GM20431 (cell line): ENCODE data around the gene GGCX.
"Not testable (repeated sequence)": the region's sequence is repeated elsewhere in the genome, so short reads cannot be mapped to it uniquely, and the experiment has no call there.

ENCODE experiments used
- in situ Hi-C: fragments of 300-500 bp; cut with MseI, MboI; formaldehyde crosslinking; loops from one replicate; pipeline ENCODE4 v1.15.0; 2020; ENCODE audit warnings: low sequenced_read_pairs; ENCODE audit not compliant: unreplicated experiment

GGCX gene

GRCh38 chr2:85561280-85562212 lies at the start of gene GGCX:
TSS of gene GGCX (minus strand) at chr2:85561493. CDS start at chr2:85561428, 65 bp downstream.
- in situ Hi-C loops: no loop called here

- in situ Hi-C loops: no loop called here
These were observed 46.2 kb upstream of the GGCX start for GRCh38 chr2:85607268-85608215.

GRCh38 chr2:85606116-85606455 lies 44.8 kb upstream of the GGCX start:
- in situ Hi-C loops: no loop called here

- in situ Hi-C loops: no loop called here
These were observed 44.3 kb upstream of the GGCX start for GRCh38 chr2:85605406-85606115.

- in situ Hi-C loops: no loop called here
These were observed 43.5 kb upstream of the GGCX start for GRCh38 chr2:85604568-85605339.

- in situ Hi-C loops: not testable (repeated sequence)
These were observed 42.8 kb upstream of the GGCX start for GRCh38 chr2:85604133-85604444.

- in situ Hi-C loops: no loop called here
These were observed 41.4 kb upstream of the GGCX start, which contains the start of gene TMEM150A for GRCh38 chr2:85602476-85603234. TSS of gene TMEM150A (minus strand) at chr2:85602698. CDS start at chr2:85601948, 750 bp downstream.

- in situ Hi-C loops: no loop called here
These were observed 40.6 kb upstream of the GGCX start for GRCh38 chr2:85601771-85602475.

GRCh38 chr2:85600951-85601770 lies 39.9 kb upstream of the GGCX start:
- in situ Hi-C loops: no loop called here

GRCh38 chr2:85600235-85600575 lies 38.9 kb upstream of the GGCX start:
- in situ Hi-C loops: no loop called here

GRCh38 chr2:85599468-85600234 lies 38.4 kb upstream of the GGCX start:
- in situ Hi-C loops: no loop called here

- in situ Hi-C loops: no loop called here
These were observed 37.5 kb upstream of the GGCX start for GRCh38 chr2:85598594-85599340.

GRCh38 chr2:85597241-85597640 lies 35.9 kb upstream of the GGCX start:
- in situ Hi-C loops: no loop called here

GRCh38 chr2:85596486-85597143 lies 35.3 kb upstream of the GGCX start:
- in situ Hi-C loops: no loop called here

GRCh38 chr2:85596026-85596333 lies 34.7 kb upstream of the GGCX start:
- in situ Hi-C loops: no loop called here
